Smooth muscle cell (in vitro differentiated cells): ENCODE data around the gene ALG9. TPM values are rescaled to one million over a fixed set of nuclear protein-coding genes. Genes with fewer than 3 reads are reported as not detected.

Experiments used
- DNase-seq: peaks from one replicate; lab custom pipeline; 2025; ENCODE audit not compliant: unreplicated experiment; lab: John Stamatoyannopoulos, UW
- H2AFZ ChIP-seq: fragments of 200-600 bp; sonication (generic); 2 replicates; pipeline ENCODE4 v1.6.0; 2016; ENCODE audit warnings: antibody characterized with exemption, low read depth, mild to moderate bottlenecking
- H3F3A ChIP-seq: fragments of 200-600 bp; sonication (generic); 2 replicates; pipeline ENCODE4 v1.6.0; 2017; ENCODE audit warnings: antibody characterized with exemption, low read depth
- H3K27ac ChIP-seq: fragments of 200-600 bp; sonication (generic); 2 replicates; pipeline ENCODE4 v1.5.1; 2016; ENCODE audit warnings: low read depth, mild to moderate bottlenecking
- H3K27me3 ChIP-seq: fragments of 200-600 bp; sonication (generic); 2 replicates; pipeline ENCODE4 v1.6.1; 2016; ENCODE audit warnings: low read depth, mild to moderate bottlenecking
- H3K36me3 ChIP-seq: fragments of 200-600 bp; sonication (generic); 2 replicates; pipeline ENCODE4 v1.5.1; 2016; ENCODE audit warnings: low read depth
- H3K4me1 ChIP-seq: fragments of 200-600 bp; sonication (generic); 2 replicates; pipeline ENCODE4 v1.5.1; 2016; ENCODE audit warnings: low read depth
- H3K4me2 ChIP-seq: fragments of 200-600 bp; sonication (generic); 2 replicates; pipeline ENCODE4 v1.6.0; 2016; ENCODE audit warnings: mild to moderate bottlenecking
- H3K4me3 ChIP-seq: fragments of 200-600 bp; sonication (generic); 2 replicates; pipeline ENCODE4 v1.5.1; 2016; ENCODE audit warnings: mild to moderate bottlenecking
- H3K79me2 ChIP-seq: fragments of 200-600 bp; sonication (generic); 2 replicates; pipeline ENCODE4 v1.6.0; 2016; ENCODE audit warnings: low read depth, mild to moderate bottlenecking
- H3K9ac ChIP-seq: fragments of 200-600 bp; sonication (generic); 2 replicates; pipeline ENCODE4 v1.6.0; 2016; ENCODE audit warnings: low read depth
- H3K9me3 ChIP-seq: fragments of 200-600 bp; sonication (generic); replicated peaks from 2 replicates; pipeline ENCODE4 v1.5.1; 2016; ENCODE audit warnings: low read depth
- H4K20me1 ChIP-seq: fragments of 200-600 bp; sonication (generic); 2 replicates; pipeline ENCODE4 v1.6.0; 2016; ENCODE audit warnings: low read depth
- WGBS: methylation state at CpG from one replicate; pipeline ENCODE4 v1.1.7; 2016; ENCODE audit warnings: low lambda C conversion rate; 5-methylcytosine and 5-hydroxymethylcytosine counted together
- polyA plus RNA-seq: library from polyadenylated mRNA; unstranded; fragments of >200 nt; fragmentation: Nextera tagmentation; extraction: Ambion mirVana; gene quantifications from 2 replicates; pipeline ENCODE4 v1.2.1, GENCODE V29; 2016
- total RNA-seq: library from RNA; depleted of rRNA; stranded (reverse); fragments of >200 nt; gene quantifications from 2 replicates; pipeline ENCODE4 v1.2.3, GENCODE V29; 2014
- TF ChIP-seq, protein P1 (sequence below): fragments of 200-600 bp; sonication (generic); IDR thresholded peaks from 2 replicates; pipeline ENCODE4 v1.5.1; 2017; ENCODE audit warnings: borderline replicate concordance, mild to moderate bottlenecking, antibody characterized with exemption; ENCODE audit not compliant: insufficient read depth, poor library complexity, severe bottlenecking

Gene ALG9
- total and polyA plus RNA-seq, 2 experiments from 2014 or later: 70.5 to 116 TPM

DNA sequence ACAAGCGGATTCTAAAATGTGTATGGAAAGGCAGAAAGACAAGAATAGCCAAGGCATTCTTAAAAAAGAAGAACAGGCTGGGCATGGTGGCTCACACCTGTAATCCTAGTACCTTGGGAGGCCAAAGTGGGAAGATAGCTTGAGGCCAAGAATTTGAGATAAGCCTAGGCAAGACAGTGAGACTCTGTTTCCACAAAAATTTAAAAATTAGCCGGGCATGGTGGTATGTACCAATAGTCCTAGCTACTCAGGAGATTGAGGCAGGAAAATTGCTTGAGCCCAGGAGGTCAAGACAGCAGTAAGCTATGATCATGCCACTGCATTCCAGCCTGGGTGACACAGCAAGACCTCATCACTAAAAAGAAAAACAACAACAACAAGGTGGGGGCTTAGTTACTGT, 59.2 kb downstream of the ALG9 start:
- Histone ChIP-seq H3K27ac (peak overlapping the region; percentile 18), H2AFZ (no peak overlapping the region), H3F3A (peaks cover 22% of the 10 kb centered on the region), H3K4me2 (peak overlapping the region; percentile 25), H3K27me3 (no peaks in the 10 kb centered on the region), H3K36me3 (peaks cover 16% of the 10 kb centered on the region), H3K79me2 (peaks cover 47% of the 10 kb centered on the region), H3K9ac (no peak overlapping the region), H3K4me1 (no peaks in the 10 kb centered on the region), H4K20me1 (no peaks in the 10 kb centered on the region), H3K9me3 (no peaks in the 10 kb centered on the region), H3K4me3 (no peak overlapping the region)
- DNase-seq: no peak
- 94% methylated on average over 2 of the region's 2 CpGs for WGBS
- TF ChIP-seq, protein P1, sequence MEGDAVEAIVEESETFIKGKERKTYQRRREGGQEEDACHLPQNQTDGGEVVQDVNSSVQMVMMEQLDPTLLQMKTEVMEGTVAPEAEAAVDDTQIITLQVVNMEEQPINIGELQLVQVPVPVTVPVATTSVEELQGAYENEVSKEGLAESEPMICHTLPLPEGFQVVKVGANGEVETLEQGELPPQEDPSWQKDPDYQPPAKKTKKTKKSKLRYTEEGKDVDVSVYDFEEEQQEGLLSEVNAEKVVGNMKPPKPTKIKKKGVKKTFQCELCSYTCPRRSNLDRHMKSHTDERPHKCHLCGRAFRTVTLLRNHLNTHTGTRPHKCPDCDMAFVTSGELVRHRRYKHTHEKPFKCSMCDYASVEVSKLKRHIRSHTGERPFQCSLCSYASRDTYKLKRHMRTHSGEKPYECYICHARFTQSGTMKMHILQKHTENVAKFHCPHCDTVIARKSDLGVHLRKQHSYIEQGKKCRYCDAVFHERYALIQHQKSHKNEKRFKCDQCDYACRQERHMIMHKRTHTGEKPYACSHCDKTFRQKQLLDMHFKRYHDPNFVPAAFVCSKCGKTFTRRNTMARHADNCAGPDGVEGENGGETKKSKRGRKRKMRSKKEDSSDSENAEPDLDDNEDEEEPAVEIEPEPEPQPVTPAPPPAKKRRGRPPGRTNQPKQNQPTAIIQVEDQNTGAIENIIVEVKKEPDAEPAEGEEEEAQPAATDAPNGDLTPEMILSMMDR: no peak

DNA sequence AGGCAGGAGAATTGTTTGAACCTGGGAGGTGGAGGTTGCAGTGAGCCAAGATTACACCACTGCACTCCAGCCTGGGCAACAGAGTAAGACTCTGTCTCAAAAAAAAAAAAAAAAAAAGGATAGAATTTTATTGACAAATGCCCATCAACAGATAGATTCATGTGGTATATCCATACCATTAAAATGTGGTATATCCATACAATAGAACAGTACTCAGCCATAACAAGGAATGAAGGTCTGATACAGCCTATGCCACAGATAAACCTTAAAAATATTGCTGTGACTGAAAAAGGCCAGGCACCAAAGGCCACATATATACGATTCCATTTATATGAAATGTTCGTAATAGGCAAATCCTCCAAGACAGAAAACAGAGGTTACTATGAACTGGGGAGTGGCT, 59.9 kb downstream of the ALG9 start:
- H3K4me2 ChIP-seq: no peak overlapping the region
- TF ChIP-seq, protein P1: no peak
- H3F3A ChIP-seq: peaks cover 15% of the 10 kb centered on the region
- DNase-seq: no peak
- 89% methylated on average over 2 of the region's 2 CpGs for WGBS
- no peak overlapping the region for H3K27ac ChIP-seq
- no peaks in the 10 kb centered on the region for H4K20me1 ChIP-seq
- no peaks in the 10 kb centered on the region for H3K27me3 ChIP-seq
- peaks cover 47% of the 10 kb centered on the region for H3K79me2 ChIP-seq
- no peaks in the 10 kb centered on the region for H3K4me1 ChIP-seq
- H2AFZ ChIP-seq: no peak overlapping the region
- H3K36me3 ChIP-seq: peaks cover 16% of the 10 kb centered on the region
- no peak overlapping the region for H3K4me3 ChIP-seq
- no peaks in the 10 kb centered on the region for H3K9me3 ChIP-seq
- H3K9ac ChIP-seq: no peak overlapping the region

DNA sequence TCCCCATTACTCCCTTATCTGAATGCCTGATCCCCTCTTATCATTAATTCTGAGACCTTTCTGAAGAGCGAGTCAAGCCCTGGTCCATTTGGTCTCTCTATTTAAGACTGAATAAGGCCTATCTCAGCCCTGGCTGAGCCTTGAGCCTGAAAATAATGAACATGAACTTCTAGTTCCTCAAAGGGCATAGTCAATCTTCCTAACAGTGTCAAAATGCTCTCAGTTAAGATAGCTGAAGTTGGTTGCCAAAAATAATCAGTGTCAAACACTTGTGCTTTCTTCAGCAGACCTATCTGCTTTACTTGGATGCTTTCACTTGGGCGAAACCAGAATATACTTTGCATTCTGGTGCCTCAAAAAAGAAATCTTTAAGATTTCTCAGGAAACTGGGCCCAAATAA, 62.5 kb downstream of the ALG9 start:
- Histone ChIP-seq H3K36me3 (peaks cover 16% of the 10 kb centered on the region), H3K27ac (no peak overlapping the region), H3K9me3 (no peaks in the 10 kb centered on the region), H3K9ac (no peak overlapping the region), H3K79me2 (peaks cover 51% of the 10 kb centered on the region), H3K27me3 (no peaks in the 10 kb centered on the region), H4K20me1 (no peaks in the 10 kb centered on the region), H3K4me2 (no peak overlapping the region), H3K4me1 (no peaks in the 10 kb centered on the region), H3K4me3 (no peak overlapping the region), H2AFZ (no peak overlapping the region), H3F3A (peaks cover 6% of the 10 kb centered on the region)
- no peak for DNase-seq
- WGBS: 95% methylated on average over 2 of the region's 2 CpGs
- TF ChIP-seq, protein P1: no peak

DNA sequence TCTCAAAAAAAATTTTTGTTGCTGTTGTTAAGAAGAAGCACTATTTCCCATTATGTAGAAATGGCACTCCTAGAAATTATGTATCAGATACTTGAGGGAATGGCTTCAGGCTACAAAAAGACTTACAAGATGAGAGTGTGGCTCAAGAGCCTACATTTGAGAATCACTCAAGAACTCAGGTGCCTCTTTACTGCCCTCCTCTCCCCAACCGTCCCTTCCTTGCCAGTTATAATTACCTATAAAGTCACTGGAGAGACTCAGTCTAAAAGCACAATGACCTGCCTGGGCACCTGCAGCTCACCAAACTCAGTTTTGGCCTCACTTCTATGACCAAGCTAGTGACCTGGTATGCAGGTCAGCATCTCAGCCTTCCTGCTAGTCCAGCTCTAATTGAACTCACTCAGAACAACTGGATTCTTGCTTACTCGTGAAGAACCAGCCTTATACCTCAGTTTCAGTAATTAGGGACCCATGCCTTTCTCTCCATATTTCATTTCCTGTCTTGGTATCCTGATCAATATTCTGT, 63.3 kb downstream of the ALG9 start:
- no peak for DNase-seq
- TF ChIP-seq, protein P1: no peak
- no peak overlapping the region for H3K4me3 ChIP-seq
- no peaks in the 10 kb centered on the region for H3F3A ChIP-seq
- no peak overlapping the region for H3K4me2 ChIP-seq
- H3K79me2 ChIP-seq: peaks cover 52% of the 10 kb centered on the region
- no peaks in the 10 kb centered on the region for H3K9me3 ChIP-seq
- no peaks in the 10 kb centered on the region for H4K20me1 ChIP-seq
- no peak overlapping the region for H3K9ac ChIP-seq
- WGBS: 95% methylated on average over 2 of the region's 2 CpGs
- no peak overlapping the region for H2AFZ ChIP-seq
- no peaks in the 10 kb centered on the region for H3K4me1 ChIP-seq
- H3K36me3 ChIP-seq: peaks cover 16% of the 10 kb centered on the region
- H3K27me3 ChIP-seq: no peaks in the 10 kb centered on the region
- H3K27ac ChIP-seq: no peak overlapping the region
